ENCODE data around the gene PDXDC1.
"Not testable (repeated sequence)": the region's sequence is repeated elsewhere in the genome, so short reads cannot be mapped to it uniquely, and the experiment has no call there.

PDXDC1 gene

DNA sequence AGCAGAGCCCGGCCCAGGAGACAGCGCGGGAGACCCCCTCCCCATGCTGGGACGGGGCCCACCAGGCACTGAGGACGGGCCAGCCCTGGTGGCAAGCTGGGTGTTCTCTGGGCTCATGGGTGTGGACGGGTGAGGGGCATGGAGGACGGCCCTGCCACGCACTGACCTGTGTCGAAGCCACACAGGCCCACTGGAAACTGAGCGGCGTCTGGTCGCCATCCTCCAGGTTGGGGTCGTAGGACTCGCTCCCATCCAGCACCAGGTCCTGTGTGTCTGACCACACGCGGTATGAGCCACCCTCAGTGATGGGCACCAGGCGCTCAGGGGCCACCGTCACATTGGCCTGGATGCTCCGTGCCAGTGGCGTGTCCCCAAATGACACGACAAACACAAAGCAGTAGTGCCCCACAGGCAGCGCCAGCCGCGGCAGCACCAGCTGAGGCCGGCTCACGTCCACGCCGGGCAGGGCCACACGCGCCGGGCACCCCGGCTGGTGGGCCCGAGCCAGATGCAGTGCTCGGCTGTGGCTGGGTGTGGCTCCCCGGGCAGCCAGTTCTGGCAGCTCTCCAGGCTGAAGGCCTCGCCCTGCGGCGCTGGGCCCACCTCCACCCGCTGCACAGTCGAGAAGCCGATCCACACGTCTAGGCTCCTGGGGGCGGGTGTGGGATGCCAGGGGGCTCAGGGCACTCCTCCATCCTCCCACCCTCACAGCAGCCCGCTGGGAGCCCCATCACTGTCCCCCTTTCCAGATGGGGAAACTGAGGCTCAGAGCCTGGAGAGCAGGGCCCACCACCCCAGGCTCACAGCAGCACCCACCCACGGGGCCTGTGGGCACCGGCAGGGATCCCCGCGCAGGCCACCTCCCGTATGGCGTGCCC lies 160.9 kb downstream of the PDXDC1 start:
- not testable (repeated sequence) for DNase-seq

DNA sequence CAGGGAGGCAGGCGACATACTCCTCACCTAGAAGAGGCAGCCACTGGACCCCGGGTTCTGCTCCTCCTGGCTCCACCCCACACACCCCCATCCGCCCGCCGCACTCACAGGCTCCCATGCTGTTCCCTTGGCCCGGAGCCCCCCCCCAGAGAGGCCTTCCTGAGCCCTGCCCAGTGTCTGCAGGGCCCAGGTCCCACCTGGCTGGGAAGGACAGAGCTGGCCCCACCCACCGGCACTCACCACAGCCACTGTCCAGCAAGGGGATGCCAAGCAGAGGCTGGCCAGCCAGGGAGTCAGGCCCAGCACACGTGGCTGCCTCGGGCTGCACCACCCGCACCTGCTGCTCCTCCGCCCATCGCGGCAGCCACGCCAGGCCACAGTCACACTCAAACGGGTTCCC lies 162.7 kb downstream of the PDXDC1 start:
- DNase-seq: not testable (repeated sequence)

DNA sequence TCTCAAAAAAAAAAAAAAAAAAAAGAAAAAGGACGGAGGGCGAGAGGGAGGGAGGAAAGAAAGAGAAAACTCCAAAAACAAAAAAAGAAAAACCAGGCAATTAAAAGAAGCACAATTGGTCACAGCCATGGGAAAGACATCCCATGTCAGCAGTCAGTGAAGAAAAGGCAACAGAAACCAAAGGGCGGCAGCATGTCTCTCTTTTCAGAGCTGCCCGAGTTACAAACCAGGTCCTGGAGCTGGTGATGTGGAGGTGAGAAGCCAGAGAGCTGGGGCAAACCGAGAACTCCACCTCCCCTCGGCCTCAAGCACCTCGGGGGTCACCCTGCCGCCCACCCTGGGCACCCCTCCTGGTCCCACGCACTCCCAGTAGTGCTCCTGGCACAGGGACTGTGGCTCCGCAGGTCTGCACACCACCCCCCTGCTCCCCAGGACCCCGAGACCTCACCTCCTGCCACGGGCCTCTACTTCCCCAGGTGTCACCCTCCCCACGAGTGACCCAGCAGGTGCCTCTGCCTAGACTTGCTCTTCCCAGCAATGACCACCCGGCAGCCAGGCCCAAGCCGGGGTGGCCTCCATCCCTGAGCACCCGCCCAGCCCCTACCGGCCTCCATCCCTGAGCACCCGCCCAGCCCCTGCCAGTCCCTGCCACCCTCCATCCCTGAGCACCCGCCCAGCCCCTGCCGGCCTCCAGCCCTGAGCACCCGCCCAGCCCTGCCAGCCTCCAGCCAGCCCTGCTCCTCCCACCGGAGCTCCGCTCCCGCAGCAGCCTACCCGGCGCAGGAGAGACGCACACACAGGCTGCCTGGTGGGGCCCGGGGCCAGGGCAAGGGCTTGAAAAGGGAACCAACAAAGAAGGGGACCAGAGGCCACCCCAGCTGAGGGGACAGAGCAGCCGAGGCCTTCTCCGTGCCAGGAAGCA lies 165.9 kb downstream of the PDXDC1 start:
- not testable (repeated sequence) for DNase-seq

DNA sequence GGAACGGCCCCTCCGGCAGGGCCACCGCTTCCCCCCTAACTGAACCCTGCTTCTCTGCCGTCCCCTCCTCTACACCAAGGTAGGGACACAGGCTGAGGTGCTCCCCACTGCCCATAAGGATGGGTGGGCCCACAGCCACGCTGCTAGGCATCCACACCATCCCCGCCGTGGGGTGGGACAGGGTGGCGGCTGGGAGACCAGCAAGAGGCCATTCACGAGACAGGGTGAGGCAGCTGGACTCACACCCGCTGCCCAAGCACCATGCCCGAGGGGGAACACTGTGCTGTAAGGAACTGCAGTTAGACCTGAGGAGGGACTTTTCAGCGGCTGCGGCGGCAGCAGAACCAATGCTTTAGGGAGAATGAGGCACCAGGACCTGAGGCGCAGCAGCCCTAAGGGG lies 166.8 kb downstream of the PDXDC1 start:
- no peak for DNase-seq

DNA sequence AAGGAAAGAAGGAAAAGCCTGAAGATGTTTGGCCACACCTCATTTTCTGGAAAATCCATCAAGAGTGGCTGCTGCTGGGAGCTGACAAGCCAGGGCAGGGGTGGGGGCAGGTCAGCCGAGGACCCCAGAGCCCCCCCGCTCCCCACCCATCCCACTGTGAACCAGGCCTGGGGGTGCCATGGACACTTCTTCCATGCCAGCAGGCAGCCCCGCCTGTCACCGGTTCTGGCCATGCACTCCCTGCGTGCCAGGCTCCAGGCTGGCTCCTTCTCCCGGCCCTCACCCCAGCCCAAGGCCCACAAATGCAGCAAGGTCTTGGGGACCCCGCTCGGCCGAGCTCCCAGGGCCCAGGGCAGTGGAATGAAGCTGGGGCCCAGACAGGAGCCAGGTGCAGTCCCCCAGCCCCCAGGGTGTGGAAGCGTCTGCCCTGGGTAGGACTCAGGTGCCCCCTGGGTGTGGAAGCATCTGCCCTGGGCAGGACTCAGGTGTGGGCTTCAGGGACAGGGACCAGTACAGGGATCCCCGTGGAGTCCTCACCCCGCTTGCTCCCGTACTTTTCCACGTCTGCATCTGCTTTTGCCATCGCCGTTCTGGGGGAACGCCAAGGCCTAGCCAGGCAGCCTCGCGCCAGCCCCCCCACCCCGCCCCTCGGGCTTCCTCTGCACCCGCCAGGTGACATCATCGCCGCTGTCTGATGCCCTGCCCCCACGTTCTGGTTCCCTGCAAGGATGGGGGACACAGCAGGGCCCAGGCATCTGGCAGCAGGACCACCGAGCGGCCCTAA lies 167.5 kb downstream of the PDXDC1 start:
- not testable (repeated sequence) for DNase-seq

DNA sequence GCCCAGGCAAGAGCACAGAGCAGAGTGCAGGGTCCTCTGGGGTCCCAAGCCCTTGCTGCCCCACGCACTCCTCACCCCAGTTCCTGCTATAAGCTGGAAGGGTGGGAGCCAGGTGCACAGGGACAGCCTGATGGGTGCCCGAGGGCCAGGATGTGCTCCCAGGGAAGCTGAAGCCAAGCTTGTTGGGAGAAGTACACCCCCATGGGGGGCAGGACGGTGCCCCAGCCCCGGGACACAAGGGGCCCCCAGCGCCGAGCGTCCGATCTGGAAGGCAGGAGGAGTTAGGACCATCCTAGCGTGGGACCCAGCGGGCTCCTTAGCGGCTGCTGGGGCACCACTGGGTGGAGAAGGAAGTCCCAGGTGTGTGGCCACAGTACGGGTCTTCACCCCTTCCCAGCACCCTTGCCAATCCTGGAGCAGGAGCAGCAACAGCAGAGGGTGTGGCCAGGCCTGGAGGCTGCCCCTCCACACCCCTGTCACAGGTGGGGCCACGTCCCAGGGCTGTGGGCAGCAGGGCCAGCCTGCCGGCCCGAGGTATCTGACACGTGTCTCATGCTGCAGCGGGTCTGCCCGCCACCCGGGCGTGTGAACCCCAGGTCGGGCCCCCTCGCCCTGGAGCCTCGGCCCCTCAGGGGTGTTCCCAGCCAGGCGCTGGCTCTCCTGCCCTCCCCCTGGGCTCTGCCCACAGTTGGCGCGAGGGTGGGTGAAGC lies 168.2 kb downstream of the PDXDC1 start:
- not testable (repeated sequence) for DNase-seq

DNA sequence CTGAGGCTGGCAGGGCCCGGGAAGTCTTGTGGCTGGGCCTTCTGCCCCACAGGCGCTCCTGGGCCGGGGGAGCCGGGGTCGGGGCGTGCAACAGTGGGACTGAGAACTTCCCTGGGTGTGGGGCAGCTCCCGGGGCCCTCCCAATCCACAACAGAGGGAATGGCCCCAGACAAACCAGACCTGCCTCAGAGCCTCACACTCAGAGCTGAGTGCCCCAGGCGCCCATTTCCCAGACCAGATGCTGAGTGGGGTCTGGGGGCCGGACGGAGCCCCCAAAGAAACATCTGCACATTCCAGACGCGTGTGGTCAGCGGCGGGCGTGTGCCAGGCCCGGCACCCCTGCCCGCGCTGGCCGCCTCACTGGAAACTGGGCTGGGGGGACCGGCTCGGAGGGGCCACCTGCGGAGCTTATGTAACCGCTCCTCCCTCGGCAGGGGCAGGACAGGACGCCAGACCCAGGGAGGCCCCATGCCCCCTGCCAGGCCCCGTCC lies 168.8 kb downstream of the PDXDC1 start:
- DNase-seq: not testable (repeated sequence)

DNA sequence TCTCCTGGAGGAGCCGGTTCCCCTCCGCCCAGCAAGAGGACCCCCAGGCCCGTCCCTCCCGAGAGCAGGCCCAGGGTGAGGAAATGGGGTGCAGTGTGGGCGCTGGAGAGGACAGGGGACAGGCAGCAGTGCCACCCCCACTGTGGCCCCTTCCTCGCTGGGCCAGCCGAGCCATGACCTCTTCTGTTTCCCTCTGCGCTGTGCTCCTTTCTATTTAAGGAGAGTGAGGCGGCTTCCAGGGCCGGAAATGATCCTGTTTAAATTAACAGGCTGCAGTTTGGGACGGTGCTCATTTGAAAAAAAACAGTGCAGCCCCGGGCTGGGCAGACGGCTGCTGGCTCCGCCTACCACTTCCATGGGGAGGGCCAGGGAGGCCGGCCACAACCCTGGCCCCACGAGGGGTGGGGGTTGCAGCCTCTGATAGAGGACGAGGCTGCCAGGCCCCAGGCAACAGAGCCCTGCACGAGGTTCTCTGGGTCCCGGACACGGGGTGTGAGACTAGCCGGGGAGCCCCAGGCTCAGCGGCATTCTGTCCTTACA lies 169.3 kb downstream of the PDXDC1 start:
- not testable (repeated sequence) for DNase-seq

DNA sequence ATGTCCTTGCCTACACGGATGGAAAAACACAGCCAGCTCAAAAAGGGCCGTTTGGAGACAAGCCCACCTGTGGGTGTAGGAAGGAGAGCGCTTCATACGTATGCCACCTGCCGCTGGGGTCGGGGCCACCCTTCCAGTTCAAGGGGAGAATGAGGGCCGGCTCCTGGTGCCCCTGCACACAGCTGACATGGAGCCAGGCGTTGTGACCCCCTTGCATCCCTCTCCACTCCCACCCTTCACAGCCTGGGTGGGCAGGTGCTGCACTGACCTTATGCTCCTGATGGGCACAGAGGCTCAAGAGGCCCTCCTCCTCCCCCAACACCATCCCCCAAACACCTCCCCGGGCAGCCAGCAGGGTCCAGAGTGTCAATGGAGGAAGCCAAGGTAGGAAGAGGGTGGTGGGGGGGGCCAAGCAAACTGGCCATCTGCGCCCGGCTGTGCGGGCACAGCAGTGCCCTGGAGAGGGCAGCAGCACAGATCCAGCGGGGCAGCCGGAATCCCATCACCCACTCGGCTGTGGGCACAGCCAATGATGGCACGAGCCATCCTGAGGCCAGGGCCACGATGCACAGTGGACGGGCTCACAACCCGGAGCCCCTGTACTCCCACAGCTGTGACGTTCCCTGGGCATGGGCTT lies 170.1 kb downstream of the PDXDC1 start:
- not testable (repeated sequence) for DNase-seq

DNA sequence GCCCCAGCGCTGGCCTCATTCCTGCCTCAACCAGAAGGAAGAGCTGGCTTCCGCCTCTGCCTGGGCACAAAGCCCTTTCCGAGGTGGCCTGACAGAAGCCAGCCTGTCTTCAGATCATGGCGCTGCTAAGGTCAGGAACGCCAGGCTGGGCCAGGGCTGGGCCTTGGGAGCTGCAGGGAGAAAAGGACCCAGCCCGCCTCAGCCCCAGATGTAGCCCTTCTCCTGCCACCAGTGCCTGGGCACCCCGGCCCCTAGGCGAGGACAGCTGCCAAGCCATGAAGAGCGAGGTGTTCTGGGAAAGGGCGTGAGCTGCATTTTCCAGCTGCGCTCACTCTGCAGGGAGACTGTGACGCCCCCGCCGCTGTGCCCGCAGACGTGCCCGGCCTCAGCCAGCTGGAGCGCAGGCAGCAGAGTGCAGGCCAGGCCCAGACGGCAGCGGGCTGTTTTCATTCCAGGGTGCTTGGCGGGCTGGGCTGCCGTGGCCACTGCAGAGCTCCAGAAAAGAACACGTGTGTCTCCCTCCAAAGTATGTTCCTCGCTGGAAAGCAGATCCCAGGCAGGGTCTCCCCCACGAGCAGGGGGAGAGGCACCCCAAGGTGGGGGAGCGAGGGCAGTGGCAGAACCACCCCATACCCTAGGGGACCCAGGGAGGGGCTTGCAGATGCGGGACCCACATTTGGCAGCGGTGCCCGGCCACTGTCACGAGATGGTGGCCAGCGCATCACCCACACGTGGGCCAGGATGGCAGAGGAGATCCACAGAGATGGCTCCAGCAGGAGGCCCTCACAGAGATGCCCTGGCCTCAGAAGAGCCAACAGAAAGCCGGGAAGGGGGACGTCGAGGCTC lies 170.8 kb downstream of the PDXDC1 start:
- DNase-seq: not testable (repeated sequence)

DNA sequence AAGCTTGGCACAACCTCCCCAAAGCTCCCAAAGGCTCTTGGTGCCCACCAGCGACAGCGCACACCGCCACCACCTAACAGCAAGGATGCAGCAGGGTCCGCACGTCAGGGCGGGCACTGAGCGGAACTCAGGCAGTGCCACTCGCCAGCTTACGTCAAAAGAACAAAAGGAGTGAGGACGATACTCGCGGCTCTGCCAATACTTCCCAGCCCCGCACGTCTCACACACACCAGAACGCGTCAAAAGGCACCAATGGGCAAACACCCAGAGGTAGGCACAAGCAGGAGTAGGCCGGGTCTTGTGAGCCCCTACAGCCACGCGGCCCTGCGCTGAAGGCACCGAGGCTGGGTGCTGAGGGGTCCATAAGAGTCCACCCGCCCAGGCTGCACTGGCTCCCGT lies 171.4 kb downstream of the PDXDC1 start:
- not testable (repeated sequence) for DNase-seq

DNA sequence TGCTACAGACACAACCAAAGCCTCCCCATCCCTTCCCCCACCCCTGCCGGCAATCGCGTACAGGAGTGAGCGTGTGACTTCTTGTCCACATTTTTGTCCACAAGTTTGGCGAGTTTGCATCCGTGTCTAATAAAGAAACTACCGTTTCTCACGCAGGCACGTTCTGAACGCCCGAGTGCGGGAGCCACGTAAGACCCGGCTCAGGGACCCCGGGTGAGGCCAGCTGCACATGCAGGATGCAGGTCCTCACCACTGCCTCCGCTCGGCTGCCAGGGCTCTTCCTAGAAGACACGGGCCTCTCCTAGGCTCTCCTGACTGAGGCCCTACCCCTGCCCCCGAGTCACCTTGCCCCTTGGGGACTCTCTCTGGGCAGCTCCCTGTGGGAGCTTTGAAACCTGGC lies 174.0 kb downstream of the PDXDC1 start:
- DNase-seq: not testable (repeated sequence)

DNA sequence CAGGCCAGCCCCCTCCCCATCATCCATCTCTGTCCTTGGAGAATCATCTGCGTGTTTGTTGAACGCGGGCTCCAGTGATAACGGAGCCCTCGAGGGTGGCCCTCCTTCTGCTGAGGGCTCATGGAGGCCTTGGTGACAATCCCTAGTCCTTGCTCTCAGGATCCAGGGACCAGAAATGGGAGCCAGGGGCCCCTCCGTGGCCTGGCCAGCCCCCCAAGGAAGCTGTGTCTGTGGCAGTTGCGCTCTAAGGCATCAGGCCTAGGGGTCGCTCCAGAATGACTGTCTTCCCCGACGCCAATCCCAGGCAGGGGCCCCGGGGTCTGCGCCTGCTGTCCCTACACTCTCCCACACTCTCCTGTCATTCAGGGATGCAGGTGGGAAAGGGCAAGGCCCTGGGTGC lies 174.4 kb downstream of the PDXDC1 start:
- DNase-seq: not testable (repeated sequence)

DNA sequence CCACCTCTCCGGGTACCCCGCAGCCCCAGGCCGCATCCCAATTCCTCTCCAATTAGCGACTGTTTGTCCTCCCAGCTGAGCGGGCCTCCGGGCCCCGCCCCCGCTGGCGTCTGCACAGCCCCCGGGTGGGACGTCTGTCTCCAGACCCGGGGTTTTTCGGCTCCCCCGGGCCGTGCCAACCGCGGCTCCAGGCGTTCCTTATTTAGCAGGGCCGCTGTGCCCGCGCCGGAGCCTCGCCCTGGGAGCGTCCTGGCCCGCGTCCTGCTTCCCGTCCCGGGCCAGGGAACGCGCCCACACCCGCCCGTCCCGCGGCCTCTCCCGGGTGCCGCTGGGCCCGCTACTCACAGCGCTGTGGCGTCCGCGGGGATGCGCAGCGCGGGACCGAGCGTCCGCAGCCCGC lies 179.2 kb downstream of the PDXDC1 start:
- DNase-seq: peak; percentile 10

DNA sequence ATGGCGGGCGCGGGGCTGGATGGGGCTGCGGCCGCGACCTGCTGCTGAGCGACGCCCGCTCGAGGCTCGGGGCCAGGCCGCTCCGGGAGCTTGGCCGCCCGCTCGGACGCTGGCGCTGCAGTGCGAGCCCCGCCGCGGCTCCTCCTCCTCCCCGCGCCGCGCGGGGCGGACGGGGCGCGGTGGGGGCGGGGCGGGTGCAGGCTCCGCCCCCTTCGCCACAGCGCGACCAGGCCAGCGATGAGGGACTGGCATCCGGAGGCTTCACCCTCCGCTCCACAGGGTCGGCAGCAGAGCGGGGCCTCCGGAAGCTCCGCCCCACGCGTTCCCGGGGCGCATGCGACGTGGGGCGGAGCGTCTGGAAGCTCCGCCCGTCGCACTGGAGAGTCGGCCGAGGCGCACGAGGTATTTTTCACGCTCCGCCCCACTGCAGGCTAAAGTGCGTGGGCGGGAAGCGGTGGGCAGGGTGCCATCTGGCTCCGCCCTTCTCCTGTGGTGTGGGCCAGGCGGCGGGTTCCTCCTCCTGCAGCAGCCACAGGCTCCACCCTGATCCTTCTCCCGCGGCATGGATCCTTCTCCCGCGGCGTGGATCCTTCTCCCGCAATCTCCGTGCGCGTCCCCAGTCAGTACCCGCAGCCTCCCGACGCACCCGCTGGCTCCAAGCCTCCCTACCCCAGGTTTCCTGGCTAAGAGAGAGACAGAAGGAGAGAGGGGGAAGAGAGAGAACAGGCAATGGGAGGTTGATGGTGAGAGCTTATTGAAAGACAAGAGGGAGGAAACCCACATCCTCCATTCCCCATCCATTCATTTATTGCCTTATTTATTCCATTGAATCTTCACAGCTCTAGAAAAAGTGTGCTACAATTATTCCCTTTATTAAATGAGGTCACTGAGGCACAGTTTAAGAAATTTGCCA lies 180.1 kb downstream of the PDXDC1 start:
- DNase-seq: peak; percentile 93

DNA sequence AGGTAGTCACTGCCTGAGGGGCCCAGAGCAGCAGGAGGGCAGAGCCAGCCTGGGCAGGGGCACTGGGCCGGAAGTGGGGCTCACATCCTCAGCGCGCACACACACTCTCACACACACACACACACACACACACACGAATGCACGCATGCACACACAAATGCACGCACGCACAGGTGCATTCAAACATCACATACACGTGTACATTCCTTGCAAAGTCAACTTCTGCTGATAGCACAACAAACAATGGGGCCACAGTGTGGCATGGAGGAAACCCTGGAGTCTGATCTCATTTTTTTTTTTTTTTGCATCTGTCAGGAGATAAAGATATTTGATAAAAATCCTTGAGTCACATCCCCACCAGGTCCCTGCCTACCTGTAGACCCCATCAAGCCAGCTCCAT lies 182.8 kb downstream of the PDXDC1 start:
- not testable (repeated sequence) for DNase-seq

DNA sequence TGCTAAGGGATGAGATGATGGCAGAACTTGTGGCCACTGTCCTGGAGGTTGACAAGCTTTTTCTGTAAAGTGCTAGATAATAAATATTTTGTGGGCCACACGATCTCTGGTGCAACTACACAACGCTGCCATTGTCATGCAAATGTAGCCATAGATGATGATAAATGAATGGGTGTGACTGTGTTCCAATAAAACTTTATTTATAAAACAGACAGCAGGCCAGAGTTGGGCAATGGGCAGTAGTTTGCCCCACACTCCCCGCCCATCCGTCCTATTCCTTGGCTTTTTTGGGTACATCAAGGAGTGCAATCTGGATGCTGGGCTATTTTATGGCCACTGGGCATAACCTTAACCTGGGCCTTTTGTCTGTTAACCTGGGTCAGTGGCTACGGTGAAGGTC lies 184.8 kb downstream of the PDXDC1 start:
- not testable (repeated sequence) for DNase-seq

DNA sequence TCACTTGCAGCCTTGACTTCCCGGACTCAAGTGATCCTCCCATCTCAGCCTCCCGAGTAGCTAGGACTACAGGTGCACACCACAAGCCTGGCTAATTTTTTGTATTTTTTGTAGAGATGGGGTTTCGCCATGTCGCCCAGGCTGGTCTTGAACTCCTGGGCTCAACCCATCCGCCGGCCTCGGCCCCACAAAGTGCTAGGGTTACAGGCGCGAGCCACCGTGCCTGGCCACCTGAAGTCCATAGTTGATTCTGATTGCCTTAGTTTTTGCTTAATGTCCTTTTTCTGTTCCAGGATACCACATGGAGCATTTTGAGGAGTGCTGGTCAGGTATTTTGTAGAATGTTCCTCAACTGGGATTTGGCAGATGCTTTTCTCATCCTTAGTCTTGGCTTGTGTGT lies 185.7 kb downstream of the PDXDC1 start:
- DNase-seq: not testable (repeated sequence)

DNA sequence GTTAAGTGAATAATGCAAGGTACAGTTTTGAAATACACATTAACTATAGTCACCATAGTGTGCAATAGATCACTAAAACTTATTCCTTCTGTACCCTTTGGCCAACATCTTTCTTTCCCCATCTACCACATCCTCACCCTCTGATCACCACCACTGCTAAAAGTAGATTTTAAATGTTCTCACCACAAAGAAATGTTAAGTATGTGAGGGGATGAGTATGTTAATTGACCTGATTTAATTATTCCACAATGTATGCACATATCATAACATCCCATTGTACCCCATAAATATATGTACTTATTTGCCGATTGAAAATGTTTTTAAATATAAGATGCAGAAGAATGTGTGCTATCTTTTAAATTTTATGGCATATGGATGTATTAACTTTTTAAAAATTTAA lies 188.2 kb downstream of the PDXDC1 start:
- DNase-seq: not testable (repeated sequence)
